Activated T-cell treated with anti-CD3 and anti-CD28 coated beads for 4 hours (primary cell): ENCODE results near the gene ZNF436.
A peak's percentile ranks its signal among the peaks of the same experiment; 100 is the strongest.
"Not testable (repeated sequence)": the region's sequence is repeated elsewhere in the genome, so short reads cannot be mapped to it uniquely, and the experiment has no call there.

Experiments
- DNase-seq: peaks from one replicate; pipeline ENCODE4 v3.0.0-alpha.2; 2020

ZNF436 gene

DNA sequence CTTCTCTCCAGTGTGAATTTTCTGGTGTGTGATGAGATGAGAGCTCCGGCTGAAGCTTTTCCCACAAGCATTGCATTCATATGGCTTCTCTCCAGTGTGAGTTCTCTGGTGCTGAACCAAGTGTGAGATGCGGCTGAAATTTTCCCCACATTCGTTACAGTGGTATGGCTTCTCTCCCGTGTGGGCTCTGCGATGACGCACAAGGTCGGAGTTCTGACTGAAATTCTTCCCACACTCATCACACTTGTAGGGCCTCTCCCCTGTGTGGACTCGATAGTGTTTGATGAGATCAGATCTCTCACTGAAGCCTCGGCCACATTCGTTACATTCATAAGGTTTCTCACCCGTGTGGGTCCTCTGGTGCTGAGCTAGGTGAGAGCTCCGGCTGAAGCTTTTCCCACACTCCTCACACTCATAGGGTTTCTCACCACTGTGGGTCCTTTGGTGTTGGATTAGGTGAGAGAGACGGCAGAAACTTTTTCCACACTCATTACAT, 7.4 kb downstream of the ZNF436 start:
- DNase-seq: no peak

DNA sequence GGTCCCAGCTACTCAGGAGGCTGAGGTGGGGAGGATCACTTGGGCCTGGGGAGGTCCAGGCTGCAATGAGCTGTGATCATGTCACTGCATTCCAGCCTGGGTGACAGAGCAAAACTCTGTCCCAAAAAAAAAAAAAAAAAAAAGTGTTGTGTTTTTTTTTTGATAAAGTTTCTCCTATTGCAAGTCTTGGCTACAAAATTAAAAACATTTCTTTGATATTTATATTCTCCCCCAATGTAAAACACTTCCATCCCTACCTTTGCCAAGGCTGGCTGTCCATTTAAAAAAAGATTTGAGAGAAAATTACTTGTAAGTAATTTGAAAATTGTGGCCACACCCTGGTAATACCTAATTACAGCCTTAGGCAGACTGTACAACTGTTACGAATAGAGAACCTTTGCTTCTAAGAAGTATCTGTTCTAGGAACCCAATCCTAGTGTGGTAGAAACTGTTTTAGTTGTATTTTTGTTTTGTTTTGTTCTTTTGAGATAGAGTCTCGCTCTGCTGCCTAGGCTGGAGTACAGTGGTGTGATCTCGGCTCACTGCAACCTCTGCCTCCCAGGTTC, 11.2 kb downstream of the ZNF436 start:
- no peak for DNase-seq

DNA sequence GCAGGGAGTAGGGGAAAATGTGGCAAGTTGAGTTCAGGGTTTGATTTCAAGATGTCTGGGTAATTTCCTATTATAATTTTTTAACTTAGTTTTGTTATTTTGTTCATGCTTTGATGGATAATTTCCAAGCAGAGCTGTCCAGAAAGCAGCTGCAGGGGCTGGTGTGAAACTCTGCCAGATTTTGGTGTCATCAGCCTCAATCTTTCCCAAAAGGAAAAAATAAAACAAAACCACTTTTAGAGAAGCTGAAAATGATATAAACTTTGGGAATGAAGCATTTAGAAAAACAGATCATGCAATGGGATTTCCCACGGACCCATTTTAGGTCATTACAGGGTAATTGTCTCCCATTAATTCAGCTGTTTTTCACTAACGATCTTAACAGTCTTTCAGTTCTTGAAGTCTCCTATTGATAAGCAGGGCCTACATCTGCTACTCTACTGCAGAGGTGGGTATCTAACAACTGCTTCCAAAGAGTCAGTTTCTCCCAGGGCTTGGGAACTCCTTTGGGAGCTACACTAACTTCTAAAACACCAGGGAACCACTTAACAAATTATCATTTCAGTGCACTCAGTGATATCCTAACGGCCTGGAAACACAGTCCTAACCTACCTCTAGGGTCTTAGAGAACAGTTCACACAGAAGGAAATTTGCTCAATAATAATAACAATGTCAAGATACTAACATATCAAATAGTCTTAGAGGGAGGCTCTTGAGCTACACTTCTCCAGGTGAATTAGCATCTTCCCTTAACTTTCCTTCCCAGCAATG, 12.3 kb downstream of the ZNF436 start:
- no peak for DNase-seq

DNA sequence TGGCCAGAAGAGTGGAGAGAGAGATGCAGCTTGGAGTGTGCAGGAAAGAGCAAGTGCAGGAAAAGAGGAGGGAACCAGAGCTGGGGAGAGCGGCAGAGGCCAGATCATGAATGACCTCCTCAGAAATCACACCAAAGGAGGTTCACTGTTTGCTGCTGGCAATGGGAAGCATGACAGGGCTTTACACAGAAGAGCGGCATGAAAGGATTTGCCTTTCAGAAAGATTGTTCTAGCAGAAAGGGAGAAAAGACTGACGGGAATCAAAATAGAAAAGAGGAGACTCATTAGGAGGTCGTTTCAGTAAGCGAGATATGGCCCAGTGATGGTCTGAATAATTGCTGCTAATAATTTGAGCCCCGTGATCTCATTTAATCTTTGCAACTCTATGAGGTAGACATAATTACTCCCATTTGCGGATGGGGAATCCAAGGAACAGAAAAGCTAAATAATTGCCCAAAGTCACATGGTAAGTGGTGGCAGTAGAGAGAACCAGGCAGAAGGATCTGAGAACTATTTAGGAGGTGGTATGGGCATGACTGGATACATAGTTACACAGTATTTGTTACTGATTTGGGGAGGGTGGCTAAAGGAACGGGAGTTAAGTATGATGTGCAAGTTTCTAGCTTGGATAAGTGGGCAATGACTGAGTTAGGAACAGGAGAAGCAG, 13.0 kb downstream of the ZNF436 start:
- DNase-seq: no peak

DNA sequence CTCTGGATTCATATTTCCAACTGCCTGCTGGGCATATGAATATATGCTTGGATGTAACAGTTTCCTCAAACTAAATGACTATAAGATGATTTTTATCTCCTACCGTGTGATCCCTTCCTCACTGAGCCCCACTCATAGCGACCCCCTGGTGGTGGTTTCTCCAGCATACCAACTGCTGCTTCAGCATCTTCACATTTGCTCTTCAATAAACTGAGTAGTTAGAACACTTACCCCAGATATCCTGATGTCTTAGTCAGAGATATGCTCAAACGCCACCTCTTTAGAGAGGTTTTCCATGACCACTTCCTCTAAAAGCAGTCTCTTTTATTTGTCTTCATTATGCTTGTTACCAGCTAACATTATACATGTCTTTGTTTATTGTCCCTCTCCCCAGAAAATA, 15.4 kb downstream of the ZNF436 start:
- DNase-seq: no peak

DNA sequence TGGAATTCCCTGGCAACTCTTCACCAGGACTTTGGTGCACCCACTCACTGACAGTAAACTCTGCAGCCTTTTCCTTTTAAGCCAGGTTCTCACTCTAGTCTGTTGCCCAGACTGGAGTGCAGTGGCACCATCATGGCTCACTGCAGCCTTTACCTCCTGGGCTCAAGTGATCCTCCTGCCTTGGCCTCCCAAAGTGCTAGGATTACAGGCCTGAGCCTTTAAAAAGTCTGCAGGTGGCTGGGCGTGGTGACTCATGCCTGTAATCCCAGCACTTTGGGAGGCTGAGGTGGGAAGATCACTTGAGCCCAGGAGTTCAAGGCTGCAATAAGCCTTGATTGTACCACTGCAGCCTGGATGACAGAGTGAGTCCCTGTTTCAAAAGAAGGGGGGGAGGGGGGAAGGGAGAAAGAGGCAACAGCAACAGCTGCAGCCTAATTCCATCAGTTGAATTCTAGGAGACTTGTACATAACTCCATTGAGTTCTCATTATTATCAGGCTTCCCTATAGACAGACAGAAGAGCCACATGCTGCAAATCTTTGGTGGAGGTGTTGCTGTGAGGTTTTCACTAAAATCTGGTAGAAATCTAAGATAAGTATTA, 17.4 kb downstream of the ZNF436 start:
- no peak for DNase-seq

DNA sequence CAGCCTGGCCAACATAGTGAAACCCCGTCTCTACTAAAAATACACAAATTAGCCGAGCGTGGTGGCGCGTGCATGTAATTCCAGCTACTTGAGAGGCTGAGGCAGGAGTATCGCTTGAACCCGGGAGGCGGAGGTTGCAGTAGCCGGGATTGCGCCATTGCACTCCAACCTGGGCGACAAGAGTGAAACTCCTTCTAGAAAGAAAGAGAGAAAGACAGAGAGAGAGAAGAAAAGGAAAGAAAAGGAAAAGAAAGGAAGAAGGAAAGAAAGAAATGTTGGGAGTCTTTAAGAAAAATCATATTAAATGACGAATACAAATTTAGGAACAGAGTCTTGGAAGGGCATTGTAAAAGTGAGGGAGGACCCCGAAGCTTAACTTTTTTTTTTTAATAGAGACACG, 23.7 kb downstream of the ZNF436 start:
- DNase-seq: no peak

DNA sequence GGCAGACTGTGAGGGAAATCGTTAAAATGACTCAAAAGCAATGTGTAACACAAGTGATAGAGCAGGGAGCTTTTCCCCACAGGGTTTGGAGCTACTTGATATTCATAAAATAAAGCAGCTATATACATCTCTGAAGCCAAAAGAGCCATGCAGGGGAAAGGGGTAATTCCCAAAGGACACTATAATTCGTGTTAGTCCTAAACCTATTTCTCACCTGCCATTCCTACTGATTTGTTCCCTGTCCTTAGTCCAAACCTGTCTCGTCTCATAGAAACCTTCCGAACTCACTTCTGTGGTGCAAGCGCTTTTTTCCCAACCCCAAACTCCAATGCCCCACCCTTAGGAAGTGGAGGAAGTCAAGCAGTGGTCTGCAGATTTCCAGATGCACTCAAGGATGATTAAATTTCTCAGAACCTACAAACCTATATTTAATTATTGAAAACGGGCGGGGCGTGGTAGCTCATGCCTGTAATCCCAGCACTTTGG, 24.6 kb downstream of the ZNF436 start:
- no peak for DNase-seq

DNA sequence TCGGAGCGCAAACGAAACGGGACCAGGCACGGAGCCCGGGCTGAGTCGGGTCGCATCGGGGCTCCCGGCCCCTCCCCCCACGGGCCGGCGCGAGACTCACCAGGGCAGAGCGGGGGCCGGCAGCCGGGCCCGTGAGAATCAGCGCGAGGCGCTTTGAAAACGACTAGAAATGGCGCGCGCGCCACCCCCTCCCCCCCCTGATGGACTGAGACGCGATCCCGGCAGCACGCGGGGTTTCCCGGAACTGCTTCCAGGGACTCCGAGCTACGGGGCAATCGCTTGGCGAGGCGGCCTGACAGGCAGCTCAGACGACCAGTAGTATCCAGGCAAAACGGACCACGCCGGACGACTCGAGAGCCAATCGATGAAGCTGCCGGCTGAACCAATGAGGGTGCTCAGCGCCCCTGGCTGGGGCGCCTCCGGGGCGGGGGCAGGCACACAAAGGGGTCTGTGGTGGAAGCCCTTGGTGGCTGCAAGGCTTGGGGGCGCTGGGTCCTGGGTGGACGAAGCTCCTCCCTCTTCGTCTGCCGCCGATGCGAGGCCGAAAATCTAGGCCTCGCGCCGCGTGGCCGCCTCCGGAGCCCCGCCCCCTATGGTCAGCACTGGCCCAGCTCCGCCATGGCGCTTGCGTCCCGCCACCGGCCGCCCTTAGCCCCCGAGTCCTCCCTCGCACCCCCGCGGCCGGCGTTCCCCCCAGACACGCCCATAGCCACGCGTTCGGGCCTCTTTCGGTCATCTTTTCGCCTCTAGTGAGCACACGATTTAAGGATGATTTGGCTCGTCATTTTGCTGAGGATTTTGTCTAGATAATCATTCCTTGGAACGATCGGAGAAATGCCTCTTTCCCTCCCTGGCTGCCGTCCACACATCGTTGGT, 25.3 kb downstream of the ZNF436 start, which contains the start of gene HNRNPR:
Gene HNRNPR, minus strand, starts transcription at position 174 of the 876 bp plus-strand sequence. CDS start 3,276 bp downstream, outside the sequence.
- DNase-seq: peak; percentile 96

DNA sequence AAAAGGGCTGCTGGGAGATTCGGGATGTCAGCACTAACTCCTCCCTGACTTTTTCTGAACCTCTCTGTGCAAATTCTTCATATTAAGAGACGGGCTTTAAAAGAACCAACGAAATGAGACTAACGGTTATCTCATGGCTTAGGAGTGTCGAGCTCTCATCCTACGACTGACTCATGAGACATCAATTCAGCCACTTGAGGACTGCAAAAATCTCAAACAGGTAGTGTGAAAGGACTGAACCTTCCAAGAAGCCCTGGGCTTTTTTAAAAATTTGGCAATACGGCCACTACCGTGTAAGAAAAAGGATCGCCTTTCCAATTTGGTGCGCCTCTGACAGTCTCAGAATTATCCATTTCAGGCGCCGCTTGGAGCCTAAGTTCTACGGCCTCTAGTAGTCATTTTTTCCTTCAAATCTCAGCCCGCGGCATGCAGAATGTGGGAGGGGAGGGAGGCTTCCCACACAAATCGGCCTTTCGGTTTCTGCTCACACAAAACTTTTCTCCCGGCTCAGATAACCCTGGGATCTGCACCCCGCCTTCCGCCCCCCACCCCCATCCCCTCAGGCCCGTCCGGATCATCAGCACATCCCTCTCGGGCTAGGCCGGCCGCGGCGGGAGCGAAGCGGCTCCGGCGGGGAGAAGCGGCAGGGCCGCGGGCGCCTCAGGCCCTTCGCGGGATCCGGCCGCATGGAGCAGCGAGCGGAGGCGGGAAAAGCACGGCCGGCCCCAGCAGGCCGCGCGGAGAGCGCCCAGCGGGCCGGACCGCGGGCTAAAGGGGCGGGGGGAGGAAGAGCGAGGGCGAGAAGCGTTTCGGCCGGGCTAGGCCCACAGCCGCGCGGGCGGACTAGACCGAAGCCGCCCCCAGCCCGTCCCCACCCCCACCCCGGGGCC, 26.2 kb downstream of the ZNF436 start:
- DNase-seq: peak; percentile 47

DNA sequence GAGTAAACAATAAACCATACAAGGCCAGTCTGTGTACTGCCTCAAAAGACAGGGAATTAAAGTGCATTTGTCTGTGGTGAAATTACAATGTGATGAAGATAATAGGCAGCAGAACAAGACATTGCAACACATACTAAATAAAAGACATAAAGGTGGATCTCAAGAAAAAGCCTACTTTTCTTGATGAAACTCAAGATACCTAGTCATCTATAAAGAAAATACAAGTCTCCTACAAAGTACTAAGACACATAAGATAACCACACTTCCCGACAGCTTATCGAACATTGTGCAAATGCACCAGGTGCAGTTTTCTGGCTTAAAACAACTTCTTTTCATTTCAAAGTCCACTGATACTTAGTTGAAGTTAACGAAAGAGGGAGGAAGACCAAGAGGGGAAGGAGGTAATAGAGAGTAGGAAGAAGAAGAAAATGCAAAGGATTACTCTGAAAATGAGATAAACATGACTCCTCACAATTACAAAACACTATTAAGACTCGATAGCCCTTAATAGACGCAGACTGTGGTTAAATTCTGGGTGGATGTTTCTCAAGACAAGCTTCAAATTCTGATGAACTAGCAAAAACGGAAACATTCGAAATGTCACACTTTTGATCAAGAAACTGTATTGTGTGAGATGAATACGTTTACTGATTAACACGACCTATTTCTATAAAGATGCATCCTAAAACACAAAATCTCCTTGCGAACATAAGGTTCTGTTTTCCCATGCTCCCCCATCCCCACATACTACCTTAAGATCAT, 27.5 kb downstream of the ZNF436 start:
- DNase-seq: no peak

DNA sequence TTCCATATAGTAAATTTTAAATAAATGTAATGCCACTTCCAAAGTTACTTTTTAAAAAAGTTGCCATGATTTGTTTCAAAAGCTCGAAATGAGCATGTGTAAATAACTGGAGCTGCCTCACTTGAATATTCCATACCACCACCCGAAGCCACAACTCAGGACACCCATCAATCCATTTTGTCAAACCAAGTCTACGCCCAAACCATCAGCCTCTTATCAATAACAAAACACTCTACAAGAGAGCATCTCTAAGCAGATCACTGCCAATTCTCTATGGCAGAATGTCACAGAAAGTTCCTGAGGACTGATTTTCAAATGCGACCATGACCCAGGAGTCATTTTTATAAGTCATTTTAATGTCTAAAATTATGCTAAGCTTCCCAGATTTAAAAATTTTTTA, 30.0 kb downstream of the ZNF436 start:
- DNase-seq: no peak

DNA sequence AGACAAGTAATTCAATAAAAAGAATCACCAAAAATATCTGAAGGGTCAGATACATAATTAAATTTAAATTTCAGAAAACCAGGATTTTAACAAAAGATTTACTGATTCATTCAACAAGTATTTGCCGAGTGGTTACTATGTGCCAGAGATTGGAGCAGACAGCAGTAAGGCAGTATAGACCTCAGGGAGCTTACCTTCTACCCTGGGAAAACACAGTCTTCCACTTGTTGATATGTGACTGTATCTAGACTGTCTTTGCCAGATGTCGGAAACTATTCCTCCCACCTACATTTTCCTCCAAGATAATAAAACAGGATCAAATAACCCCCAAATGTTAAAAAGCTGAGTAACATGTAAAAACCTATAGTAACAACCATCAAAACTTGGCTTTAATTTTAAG, 31.8 kb downstream of the ZNF436 start:
- DNase-seq: no peak

DNA sequence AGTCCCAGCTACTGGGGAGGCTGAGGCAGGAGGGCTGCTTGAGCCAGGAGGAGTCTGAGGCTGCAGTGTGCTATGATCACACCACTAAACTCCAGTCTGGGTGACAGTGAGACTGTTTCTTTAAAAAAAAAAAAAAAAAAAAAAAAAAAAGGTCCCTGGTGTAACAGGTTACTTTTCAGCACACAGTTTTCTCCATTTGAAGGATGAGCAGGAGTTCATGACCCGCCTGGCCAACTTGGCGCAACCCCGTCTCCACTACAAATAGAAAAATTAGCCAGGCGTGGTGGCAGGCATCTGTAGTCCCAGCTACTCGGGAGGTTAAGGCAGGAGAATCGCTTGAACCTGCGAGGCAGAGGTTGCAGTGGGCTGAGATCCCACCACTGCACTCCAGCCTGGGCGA, 37.9 kb downstream of the ZNF436 start:
- no peak for DNase-seq

DNA sequence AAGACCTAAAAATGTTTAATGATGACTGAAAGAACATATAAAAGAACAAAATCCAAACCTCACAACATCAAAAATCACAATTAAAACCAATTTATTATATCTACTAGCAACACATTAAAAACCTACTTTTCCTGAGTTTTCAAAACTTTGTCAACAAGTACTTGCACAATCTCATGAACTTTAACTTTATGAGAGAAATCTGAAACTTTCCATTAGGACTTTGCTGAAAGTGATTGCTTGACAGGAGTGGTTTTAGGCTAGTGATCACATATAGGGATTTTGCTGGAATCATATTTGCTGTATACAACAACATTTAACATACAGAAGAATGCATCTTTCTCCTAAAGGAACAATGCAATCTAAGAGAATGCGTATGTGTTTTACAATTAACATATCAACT, 38.8 kb downstream of the ZNF436 start:
- no peak for DNase-seq

DNA sequence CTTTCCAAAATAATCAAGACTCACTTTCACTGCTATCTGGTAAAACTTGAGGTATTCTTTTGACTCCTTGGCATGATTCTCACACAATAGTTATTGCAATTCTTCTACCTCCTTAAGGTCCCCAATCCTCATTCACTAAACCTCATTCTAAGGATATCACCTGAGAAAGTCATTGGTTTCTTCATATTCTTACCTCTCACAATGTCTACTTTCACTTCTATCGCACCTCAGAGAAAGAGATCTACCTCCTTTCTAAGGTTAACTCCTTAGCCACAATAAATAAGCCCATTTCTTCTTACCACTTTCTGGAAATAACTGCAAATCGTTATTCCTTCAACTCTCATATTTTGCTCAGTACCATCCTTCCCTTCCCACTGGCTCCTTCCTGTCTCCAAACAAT, 44.2 kb downstream of the ZNF436 start:
- no peak for DNase-seq

DNA sequence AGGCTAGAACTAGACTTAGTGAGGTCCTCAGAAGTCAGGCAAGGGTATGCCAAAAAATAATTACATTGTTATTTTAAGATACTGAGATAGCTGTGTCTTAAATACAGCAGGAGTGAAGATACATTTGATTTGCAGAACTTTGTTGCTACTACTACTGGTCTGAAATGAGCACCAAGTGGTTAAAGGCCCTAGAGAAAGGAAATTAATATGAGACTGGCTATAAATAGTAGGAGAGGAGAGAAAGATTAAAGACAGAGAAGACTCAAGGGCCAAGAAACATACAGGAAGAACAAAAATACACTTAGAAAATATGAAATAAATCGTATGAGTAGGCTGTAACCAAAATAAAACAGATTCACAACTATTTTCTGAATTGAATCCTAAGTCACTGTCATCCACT, 46.9 kb downstream of the ZNF436 start:
- no peak for DNase-seq

DNA sequence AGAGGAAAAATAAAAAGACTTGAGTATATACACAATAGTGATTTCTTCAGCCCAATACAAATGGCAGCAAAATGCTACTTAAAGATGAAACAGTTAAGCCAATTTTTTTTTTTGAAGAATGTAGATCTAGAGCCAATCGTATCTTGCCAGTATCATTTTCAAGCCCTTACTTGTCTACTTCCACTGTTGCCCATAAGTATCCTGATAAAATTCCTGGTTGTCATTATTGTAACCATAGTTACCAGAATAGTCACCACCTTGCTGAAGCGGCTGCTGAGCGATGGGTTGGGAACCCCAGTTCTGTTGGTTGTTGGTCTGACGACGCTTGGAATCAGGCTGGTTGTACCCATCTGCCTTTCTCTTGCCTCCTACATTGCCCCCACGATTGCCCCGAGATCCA, 59.4 kb downstream of the ZNF436 start:
- not testable (repeated sequence) for DNase-seq
